Gastrocnemius medialis (tissue), 4 donors: ENCODE data around the gene HPS1. TPM values are rescaled to one million over a fixed set of nuclear protein-coding genes. Genes with fewer than 3 reads are reported as not detected.

Source experiments
- ATAC-seq, 2 donors: fragments of 150-250 bp; one replicate each; pipeline ENCODE4 v1.9.1; 2016
- DNase-seq, 2 donors: peaks; one replicate each; pipeline ENCODE4 v3.0.0-alpha.2; 2019
- H3K27ac ChIP-seq, 4 donors: fragments of 200-600 bp; sonication (generic); 1 replicate in 1 of 4; 2 replicates in 3 of 4; pipeline ENCODE4 v1.5.1; 2016 to 2018; ENCODE audit warnings: mild to moderate bottlenecking in 2 of 4, moderate library complexity in 1 of 4
- H3K27me3 ChIP-seq, 3 donors: fragments of 200-600 bp; sonication (generic) in 2 of 3; 1 replicate in 1 of 3; 2 replicates in 2 of 3; pipeline versions ENCODE4 v1.5.1 to v1.6.0; 2016 to 2019; ENCODE audit warnings: mild to moderate bottlenecking in 1 of 3, moderate library complexity in 1 of 3
- H3K36me3 ChIP-seq, 2 donors: fragments of 200-600 bp; sonication (generic) in 1 of 2; one replicate each; pipeline ENCODE4 v1.5.1; 2017 to 2018
- H3K4me1 ChIP-seq, 2 donors: fragments of 200-600 bp; sonication (generic) in 1 of 2; one replicate each; pipeline ENCODE4 v1.5.1; 2016 to 2017; ENCODE audit warnings: mild to moderate bottlenecking in 2 of 2
- H3K4me3 ChIP-seq, 4 donors: fragments of 200-600 bp; sonication (generic) in 3 of 4; 1 replicate in 1 of 4; 2 replicates in 3 of 4; pipeline ENCODE4 v1.5.1; 2016 to 2019; ENCODE audit warnings: mild to moderate bottlenecking in 2 of 4
- H3K9me3 ChIP-seq, 3 donors: fragments of 200-600 bp; sonication (generic) in 2 of 3; 1 replicate in 1 of 3; 2 replicates in 2 of 3; pipeline ENCODE4 v1.5.1; 2016 to 2019
- CTCF ChIP-seq, 5 experiments: fragments of 450-650 bp in 3 of 5; fragments of 200-600 bp in 2 of 5; sonication (generic) in 2 of 5; IDR thresholded peaks in 4 of 5; conservative IDR thresholded peaks in 1 of 5; 1 replicate in 4 of 5; 2 replicates in 1 of 5; pipeline ENCODE4 v1.5.1; 2016 to 2019; ENCODE audit warnings: antibody characterized with exemption in 5 of 5, mild to moderate bottlenecking in 3 of 5, moderate library complexity in 3 of 5
- POLR2A ChIP-seq, 2 donors: fragments of 450-650 bp; IDR thresholded peaks; one replicate each; pipeline ENCODE4 v1.6.1; 2017; ENCODE audit warnings: antibody characterized with exemption in 2 of 2, mild to moderate bottlenecking in 2 of 2, moderate library complexity in 2 of 2
- in situ Hi-C, 4 donors: fragments of 200-750 bp; cut with MboI; loops; one replicate each; pipeline versions ENCODE4 v1.15.0 to v1.8.0; 2017; ENCODE audit warnings: low sequenced_read_pairs in 4 of 4
- intact Hi-C: fragments of 100-400 bp; cut with DNase I; formaldehyde crosslinking; loops from one replicate; pipeline ENCODE4 v1.15.1; 2023; ENCODE audit warnings: low total_unique reads
- total RNA-seq, 4 donors: library from RNA; depleted of rRNA; stranded (reverse); fragments of >200 nt; gene quantifications; one replicate each; pipeline versions ENCODE4 v1.1.0 to v1.2.3, GENCODE V29; 2016

Gene HPS1
- total RNA-seq, 4 donors from 2014 or later: 10.6 to 26.0 (median 18.3) TPM

GRCh38 chr10:98427011-98427515 lies 19.7 kb downstream of the HPS1 start:
- Histone ChIP-seq H3K9me3 (no peaks in the 10 kb centered on the region), H3K36me3 (peaks cover 0 to 31% of the 10 kb centered on the region in 2 donors), H3K27me3 (no peaks in the 10 kb centered on the region), H3K27ac (no peak overlapping the region), H3K4me1 (no peaks in the 10 kb centered on the region), H3K4me3 (no peak overlapping the region)
- intact Hi-C loops: no loop called here
- no peak for TF ChIP-seq POLR2A (IDR thresholded peaks at IDR 0.05)
- no peak for TF ChIP-seq CTCF (IDR thresholded peaks at IDR 0.05 in 4 of 5, conservative IDR thresholded peaks at IDR 0.05 in 1 of 5)
- in situ Hi-C loops: loop anchor here in 1 of 4 donors (25.0 kb wide), 1 partner anchor 165 kb away; the partner anchor contains the start of gene LOXL4
- peak in 1 of 2 donors; percentile 8 for DNase-seq
- ATAC-seq: no peak

GRCh38 chr10:98425511-98426352 lies 21.0 kb downstream of the HPS1 start:
- in situ Hi-C loops (loop anchor here in 1 of 4 donors (25.0 kb wide), 1 partner anchor 163 kb away; the partner anchor contains the start of gene LOXL4), intact Hi-C loops (no loop called here)
- TF ChIP-seq POLR2A (IDR thresholded peaks at IDR 0.05) (no peak), CTCF (IDR thresholded peaks at IDR 0.05 in 4 of 5, conservative IDR thresholded peaks at IDR 0.05 in 1 of 5) (peak in 4 of 5 experiments; percentile 20 to 70 (median 45))
- H3K4me3 ChIP-seq: no peak overlapping the region
- no peaks in the 10 kb centered on the region for H3K4me1 ChIP-seq
- no peaks in the 10 kb centered on the region for H3K9me3 ChIP-seq
- no peaks in the 10 kb centered on the region for H3K27me3 ChIP-seq
- ATAC-seq (no peak), DNase-seq (peak in 1 of 2 donors; percentile 19)
- H3K36me3 ChIP-seq: peaks cover 0 to 23% of the 10 kb centered on the region in 2 donors
- no peak overlapping the region for H3K27ac ChIP-seq

- DNase-seq: peak in 1 of 2 donors; percentile 9
- peaks cover 0 to 29% of the 10 kb centered on the region in 2 donors for H3K36me3 ChIP-seq
- intact Hi-C loops: no loop called here
Observed at GRCh38 chr10:98424295-98425254, 22.2 kb downstream of the HPS1 start.

More at GRCh38 chr10:98424295-98425254, 22.2 kb downstream of the HPS1 start:
- no peak overlapping the region for H3K4me3 ChIP-seq
- H3K27ac ChIP-seq: no peak overlapping the region
- no peak for ATAC-seq
- no peak for TF ChIP-seq CTCF (IDR thresholded peaks at IDR 0.05 in 4 of 5, conservative IDR thresholded peaks at IDR 0.05 in 1 of 5)
- TF ChIP-seq POLR2A (IDR thresholded peaks at IDR 0.05): no peak
- in situ Hi-C loops: loop anchor here in 1 of 4 donors (25.0 kb wide), 1 partner anchor 162 kb away; the partner anchor contains the start of gene LOXL4
- no peaks in the 10 kb centered on the region for H3K4me1 ChIP-seq
- no peaks in the 10 kb centered on the region for H3K27me3 ChIP-seq
- no peaks in the 10 kb centered on the region for H3K9me3 ChIP-seq
